ENCODE results near the gene ANTXR1.

ANTXR1 gene

GRCh38 chr2:69001879-69002278, 11.1 kb upstream of the ANTXR1 start:
- no peak for TF ChIP-seq CTCF (IDR thresholded peaks at IDR 0.05; ENCODE audit: low read depth, low read length)

GRCh38 chr2:69003731-69004130, 9.2 kb upstream of the ANTXR1 start:
- no peak for DNase-seq (ENCODE audit: extremely low read depth, low read depth)
- no peak for TF ChIP-seq CTCF (IDR thresholded peaks at IDR 0.05; ENCODE audit: low read depth, low read length)

More at GRCh38 chr2:69001879-69002278, 11.1 kb upstream of the ANTXR1 start:
- DNase-seq (ENCODE audit: extremely low read depth, low read depth): no peak

GRCh38 chr2:69007169-69007568, 5.8 kb upstream of the ANTXR1 start:
- peak; percentile 7 for DNase-seq (ENCODE audit: extremely low read depth, low read depth)
- TF ChIP-seq CTCF (IDR thresholded peaks at IDR 0.05; ENCODE audit: low read depth, low read length): no peak

GRCh38 chr2:69007603-69008002, 5.4 kb upstream of the ANTXR1 start:
- DNase-seq (ENCODE audit: extremely low read depth, low read depth): no peak
- TF ChIP-seq CTCF (IDR thresholded peaks at IDR 0.05; ENCODE audit: low read depth, low read length): no peak

- DNase-seq (ENCODE audit: extremely low read depth, low read depth): no peak
- no peak for TF ChIP-seq CTCF (IDR thresholded peaks at IDR 0.05; ENCODE audit: low read depth, low read length)
These were observed 2.4 kb upstream of the ANTXR1 start for GRCh38 chr2:69010437-69011194.

- no peak for DNase-seq (ENCODE audit: extremely low read depth, low read depth)
- no peak for TF ChIP-seq CTCF (IDR thresholded peaks at IDR 0.05; ENCODE audit: low read depth, low read length)
These were observed 1.3 kb upstream of the ANTXR1 start for GRCh38 chr2:69011611-69012157.

GRCh38 chr2:69012310-69013141, 453 bp upstream of the ANTXR1 start:
- DNase-seq (ENCODE audit: extremely low read depth, low read depth): peak; percentile 60

More at GRCh38 chr2:69012310-69013141, 453 bp upstream of the ANTXR1 start:
- peak; percentile 76 for TF ChIP-seq CTCF (IDR thresholded peaks at IDR 0.05; ENCODE audit: low read depth, low read length)
